Peyer's patch (tissue), 4 donors: ENCODE measurements around the gene FOXJ1. TPM values are rescaled to one million over a fixed set of nuclear protein-coding genes. Genes with fewer than 3 reads are reported as not detected.
"Not testable (repeated sequence)": the region's sequence is repeated elsewhere in the genome, so short reads cannot be mapped to it uniquely, and the experiment has no call there.

ENCODE experiments used
- DNase-seq, 3 donors: peaks; one replicate each; pipeline ENCODE4 v3.0.0-alpha.2; 2017 to 2019
- H3K27ac ChIP-seq, 4 donors: fragments of 200-600 bp; sonication (generic); one replicate each; pipeline ENCODE4 v1.5.1; 2016 to 2019
- H3K27me3 ChIP-seq, 2 donors: fragments of 200-600 bp; sonication (generic); one replicate each; pipeline ENCODE4 v1.5.1; 2019
- H3K36me3 ChIP-seq, 3 donors: fragments of 200-600 bp; sonication (generic); one replicate each; pipeline ENCODE4 v1.5.1; 2016 to 2019
- H3K4me1 ChIP-seq, 4 donors: fragments of 200-600 bp; sonication (generic); one replicate each; pipeline ENCODE4 v1.5.1; 2016 to 2019
- H3K4me3 ChIP-seq, 4 donors: fragments of 200-600 bp; sonication (generic); 1 replicate in 3 of 4; 2 replicates in 1 of 4; pipeline ENCODE4 v1.5.1; 2016 to 2019; ENCODE audit warnings: mild to moderate bottlenecking in 1 of 4
- H3K9me3 ChIP-seq, 4 donors: fragments of 200-600 bp; sonication (generic); one replicate each; pipeline ENCODE4 v1.5.1; 2016 to 2019; ENCODE audit warnings: mild to moderate bottlenecking in 1 of 4
- CTCF ChIP-seq, 6 experiments: fragments of 450-650 bp in 4 of 6; fragments of 200-600 bp in 2 of 6; sonication (generic) in 1 of 6; IDR thresholded peaks; one replicate each; pipeline ENCODE4 v1.5.1; 2017 to 2019; ENCODE audit warnings: antibody characterized with exemption in 6 of 6, mild to moderate bottlenecking in 3 of 6, moderate library complexity in 1 of 6
- POLR2A ChIP-seq, 2 donors: fragments of 450-650 bp; IDR thresholded peaks; one replicate each; pipeline ENCODE4 v1.5.1; 2017; ENCODE audit warnings: antibody characterized with exemption in 2 of 2, mild to moderate bottlenecking in 2 of 2, moderate library complexity in 2 of 2
- total RNA-seq, 4 donors: library from RNA; depleted of rRNA; stranded (reverse); fragments of >200 nt; gene quantifications; one replicate each; pipeline ENCODE4 v1.1.0, GENCODE V29; 2016

The FOXJ1 gene, protein sequence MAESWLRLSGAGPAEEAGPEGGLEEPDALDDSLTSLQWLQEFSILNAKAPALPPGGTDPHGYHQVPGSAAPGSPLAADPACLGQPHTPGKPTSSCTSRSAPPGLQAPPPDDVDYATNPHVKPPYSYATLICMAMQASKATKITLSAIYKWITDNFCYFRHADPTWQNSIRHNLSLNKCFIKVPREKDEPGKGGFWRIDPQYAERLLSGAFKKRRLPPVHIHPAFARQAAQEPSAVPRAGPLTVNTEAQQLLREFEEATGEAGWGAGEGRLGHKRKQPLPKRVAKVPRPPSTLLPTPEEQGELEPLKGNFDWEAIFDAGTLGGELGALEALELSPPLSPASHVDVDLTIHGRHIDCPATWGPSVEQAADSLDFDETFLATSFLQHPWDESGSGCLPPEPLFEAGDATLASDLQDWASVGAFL
- not detected for total RNA-seq

DNA sequence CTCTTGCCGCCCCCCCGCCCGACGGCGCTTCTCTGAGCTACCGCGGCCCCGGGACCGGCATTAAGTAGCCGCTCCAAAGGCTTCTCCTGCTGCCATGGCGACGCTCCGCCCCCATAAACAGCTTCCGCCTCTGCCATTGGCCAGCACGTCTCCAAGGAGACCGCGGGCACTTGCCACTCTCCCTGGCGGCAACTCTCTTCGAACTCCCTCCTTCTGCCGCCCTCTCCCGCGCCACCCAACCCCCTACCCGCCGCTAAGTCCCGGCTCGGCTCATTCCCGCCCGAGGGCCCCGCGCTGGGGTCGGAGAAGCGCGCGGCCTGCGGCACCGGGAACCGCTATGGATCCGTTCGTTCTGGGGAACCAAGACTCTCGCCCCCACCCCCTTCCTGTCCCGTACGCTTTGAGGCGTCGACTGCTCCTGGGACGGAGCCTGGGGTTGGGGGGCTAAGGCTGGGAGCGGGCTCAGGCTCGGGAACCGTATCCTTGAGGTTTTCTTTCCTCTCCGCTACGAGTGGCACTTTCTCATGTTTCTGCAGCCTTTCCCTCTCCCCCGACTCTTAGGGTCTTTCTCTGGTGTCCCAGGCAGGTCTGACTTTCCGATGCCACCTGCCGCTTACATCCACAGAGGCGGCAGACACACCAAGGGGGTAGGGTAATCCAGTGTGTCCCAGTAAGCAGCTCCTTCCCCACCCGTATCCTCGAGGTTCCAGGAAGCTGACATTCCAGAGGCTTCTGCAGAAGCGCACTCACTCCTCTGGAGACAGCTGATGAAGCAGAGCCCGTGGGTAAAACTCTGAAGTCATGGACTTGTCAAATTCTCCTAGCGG is at the start of gene FOXJ1:
Gene FOXJ1, minus strand, starts transcription at position 34 of the 827 bp plus-strand sequence. CDS start 850 bp downstream, outside the sequence.
- DNase-seq: peak; percentile 82 to 96 (median 95)
- TF ChIP-seq POLR2A (IDR thresholded peaks at IDR 0.05) (no peak), CTCF (IDR thresholded peaks at IDR 0.05) (no peak)
- H3K36me3 ChIP-seq: no peaks in the 10 kb centered on the region
- H3K4me3 ChIP-seq: peak within 1 kb of the TSS; percentile 23 to 63 (median 52)
- no peaks in the 10 kb centered on the region for H3K9me3 ChIP-seq
- H3K27me3 ChIP-seq: peaks cover 0 to 15% of the 10 kb centered on the region in 2 donors
- H3K27ac ChIP-seq: peak within 1 kb of the TSS in 1 of 4 donors; percentile 42
- peaks cover 9 to 39% (median 21%) of the 10 kb centered on the region in 4 donors for H3K4me1 ChIP-seq

GRCh38 chr17:76189741-76190140 is 48.7 kb upstream of the FOXJ1 start:
- Histone ChIP-seq H3K27ac (no peak overlapping the region), H3K4me1 (no peaks in the 10 kb centered on the region), H3K4me3 (no peak overlapping the region), H3K36me3 (no peaks in the 10 kb centered on the region), H3K9me3 (no peaks in the 10 kb centered on the region), H3K27me3 (no peaks in the 10 kb centered on the region)
- DNase-seq: no peak
- no peak for TF ChIP-seq POLR2A (IDR thresholded peaks at IDR 0.05)
- no peak for TF ChIP-seq CTCF (IDR thresholded peaks at IDR 0.05)

DNA sequence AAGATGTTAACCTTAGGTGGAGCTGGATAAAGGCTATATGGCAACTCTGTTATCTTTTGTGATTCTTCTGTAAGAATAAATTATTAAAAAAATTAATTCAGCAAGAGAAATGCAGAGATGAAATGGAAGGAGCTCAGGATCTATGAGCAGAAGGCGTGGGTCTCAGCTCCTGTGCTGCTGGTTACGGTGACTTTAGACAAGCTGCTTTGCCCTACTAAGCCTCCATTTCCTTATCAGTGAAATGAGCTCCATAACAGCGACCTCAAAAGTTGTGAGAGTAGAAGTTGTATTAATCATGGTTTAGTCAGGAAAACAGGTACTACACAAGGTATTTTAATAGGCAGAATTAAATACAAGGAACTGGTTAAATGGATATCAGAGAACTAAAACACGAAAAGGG is 48.2 kb upstream of the FOXJ1 start:
- Histone ChIP-seq H3K9me3 (no peaks in the 10 kb centered on the region), H3K27me3 (no peaks in the 10 kb centered on the region), H3K36me3 (no peaks in the 10 kb centered on the region), H3K27ac (peak overlapping the region in 1 of 4 donors; percentile 15), H3K4me1 (no peaks in the 10 kb centered on the region), H3K4me3 (no peak overlapping the region)
- DNase-seq: no peak
- no peak for TF ChIP-seq POLR2A (IDR thresholded peaks at IDR 0.05)
- TF ChIP-seq CTCF (IDR thresholded peaks at IDR 0.05): no peak

GRCh38 chr17:76188213-76189016 is 47.4 kb upstream of the FOXJ1 start:
- Histone ChIP-seq H3K27me3 (no peaks in the 10 kb centered on the region), H3K9me3 (no peaks in the 10 kb centered on the region), H3K36me3 (no peaks in the 10 kb centered on the region), H3K27ac (no peak overlapping the region), H3K4me3 (no peak overlapping the region), H3K4me1 (no peaks in the 10 kb centered on the region)
- DNase-seq: no peak
- TF ChIP-seq POLR2A (IDR thresholded peaks at IDR 0.05): no peak
- no peak for TF ChIP-seq CTCF (IDR thresholded peaks at IDR 0.05)

DNA sequence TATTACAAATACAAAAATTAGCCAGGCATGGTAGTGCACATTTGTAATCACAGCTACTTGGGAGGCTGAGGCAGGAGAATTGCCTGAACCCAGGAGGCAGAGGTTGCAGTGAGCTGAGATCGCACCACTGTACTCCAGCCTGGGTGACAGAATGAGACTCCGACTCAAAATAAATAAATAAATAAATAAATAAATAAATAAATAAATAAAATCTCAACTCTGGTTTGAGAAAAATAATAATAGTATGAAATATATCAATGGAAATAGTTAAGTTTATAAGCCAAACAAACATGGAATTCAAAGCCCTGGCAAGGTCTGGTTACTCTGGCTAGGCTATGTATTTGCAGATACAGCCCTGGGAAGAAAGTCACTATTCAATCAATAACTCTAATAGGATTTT is 45.7 kb upstream of the FOXJ1 start:
- H3K9me3 ChIP-seq, H3K4me3 ChIP-seq, H3K36me3 ChIP-seq, H3K4me1 ChIP-seq, DNase-seq, H3K27ac ChIP-seq, H3K27me3 ChIP-seq: not testable (repeated sequence)
